Measurements from ENCODE around the gene CHID1.

CHID1 gene

DNA sequence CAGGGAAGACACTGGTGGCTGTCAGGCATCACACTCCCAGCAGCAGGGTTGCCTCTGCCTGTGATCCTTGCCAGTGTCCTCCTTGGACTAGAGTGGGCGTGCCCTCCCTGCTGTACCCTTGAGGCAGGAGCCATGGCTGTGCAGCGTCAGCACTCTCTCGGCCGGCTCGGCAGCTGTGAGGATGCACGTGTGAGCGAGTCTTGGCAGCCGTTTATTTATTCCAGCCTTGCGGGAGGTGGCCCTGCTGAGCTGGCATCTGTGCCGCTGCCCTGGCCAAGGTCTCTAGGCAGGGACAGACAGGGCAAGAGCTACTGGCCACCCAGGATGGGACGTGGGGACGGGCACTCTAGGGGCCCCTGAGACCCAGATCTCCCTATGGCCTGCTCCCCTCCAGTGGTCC is 34.1 kb downstream of the CHID1 start:
- no peaks in the 10 kb centered on the region; the same call in 1 of the 2 replicates for H4K20me1 ChIP-seq (ENCODE audit: control insufficient read depth, insufficient read depth, low read depth, low read length)
- H3K9me2 ChIP-seq (replicated peaks; ENCODE audit: control insufficient read depth, low read length) = no peaks in the 10 kb centered on the region
- H3K27me3 ChIP-seq (ENCODE audit: control insufficient read depth, low read length) = no peaks in the 10 kb centered on the region
- TF ChIP-seq, protein P1, sequence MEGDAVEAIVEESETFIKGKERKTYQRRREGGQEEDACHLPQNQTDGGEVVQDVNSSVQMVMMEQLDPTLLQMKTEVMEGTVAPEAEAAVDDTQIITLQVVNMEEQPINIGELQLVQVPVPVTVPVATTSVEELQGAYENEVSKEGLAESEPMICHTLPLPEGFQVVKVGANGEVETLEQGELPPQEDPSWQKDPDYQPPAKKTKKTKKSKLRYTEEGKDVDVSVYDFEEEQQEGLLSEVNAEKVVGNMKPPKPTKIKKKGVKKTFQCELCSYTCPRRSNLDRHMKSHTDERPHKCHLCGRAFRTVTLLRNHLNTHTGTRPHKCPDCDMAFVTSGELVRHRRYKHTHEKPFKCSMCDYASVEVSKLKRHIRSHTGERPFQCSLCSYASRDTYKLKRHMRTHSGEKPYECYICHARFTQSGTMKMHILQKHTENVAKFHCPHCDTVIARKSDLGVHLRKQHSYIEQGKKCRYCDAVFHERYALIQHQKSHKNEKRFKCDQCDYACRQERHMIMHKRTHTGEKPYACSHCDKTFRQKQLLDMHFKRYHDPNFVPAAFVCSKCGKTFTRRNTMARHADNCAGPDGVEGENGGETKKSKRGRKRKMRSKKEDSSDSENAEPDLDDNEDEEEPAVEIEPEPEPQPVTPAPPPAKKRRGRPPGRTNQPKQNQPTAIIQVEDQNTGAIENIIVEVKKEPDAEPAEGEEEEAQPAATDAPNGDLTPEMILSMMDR (IDR thresholded peaks at IDR 0.05; ENCODE audit: low read depth, low read length, poor library complexity, severe bottlenecking) = no peak
- 0 out of 2 replicates have a peak, but pooled peaks cover 2% of the 10 kb centered on the region for H3F3A ChIP-seq (ENCODE audit: control insufficient read depth, insufficient read depth)
- no peaks in the 10 kb centered on the region for H3K4me1 ChIP-seq (ENCODE audit: control insufficient read depth, low read length)
- H3K79me2 ChIP-seq (ENCODE audit: control insufficient read depth, low read length) = no peaks in the 10 kb centered on the region
- H3K4me3 ChIP-seq (ENCODE audit: low read length) = no peak overlapping the region
- H3K27ac ChIP-seq (ENCODE audit: low read depth, low read length) = no peak overlapping the region
- peaks cover 17% of the 10 kb centered on the region for H3K36me3 ChIP-seq (ENCODE audit: control insufficient read depth, low read length)
- H3K4me2 ChIP-seq (ENCODE audit: low read length) = no peak overlapping the region
- no peaks in the 10 kb centered on the region for H3K9me3 ChIP-seq (ENCODE audit: control insufficient read depth, insufficient read depth, low read length)

DNA sequence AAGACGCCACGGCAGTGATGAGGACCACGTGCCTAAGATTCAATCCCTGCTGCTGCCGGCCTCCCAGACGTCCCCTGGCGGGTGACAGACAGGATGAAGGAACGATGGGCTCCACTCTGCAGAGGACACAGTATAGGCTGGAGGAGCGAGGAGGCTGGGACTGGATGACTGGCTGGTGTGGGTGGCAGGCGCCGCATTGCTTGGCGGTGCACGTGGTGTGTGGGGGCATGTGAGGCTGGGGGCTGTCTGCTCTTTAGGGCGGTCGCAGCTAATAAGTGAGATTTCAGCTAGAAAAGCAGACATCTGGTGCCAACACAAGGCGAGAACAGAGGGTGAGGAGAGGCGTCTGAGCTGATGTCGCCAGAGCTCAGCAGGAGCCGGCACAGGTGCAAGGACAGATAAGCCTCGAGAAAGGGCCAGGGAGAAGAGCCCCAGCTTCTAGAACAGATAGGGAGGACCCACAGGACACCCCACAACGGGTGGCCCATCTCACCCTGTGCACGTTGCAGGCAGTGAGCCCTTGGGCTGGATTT is 34.8 kb downstream of the CHID1 start:
- Histone ChIP-seq H3K27me3 (ENCODE audit: control insufficient read depth, low read length) (no peaks in the 10 kb centered on the region), H3K27ac (ENCODE audit: low read depth, low read length) (no peak overlapping the region), H3K36me3 (ENCODE audit: control insufficient read depth, low read length) (peaks cover 16% of the 10 kb centered on the region), H3K4me2 (ENCODE audit: low read length) (no peak overlapping the region), H3K9me3 (ENCODE audit: control insufficient read depth, insufficient read depth, low read length) (no peaks in the 10 kb centered on the region), H4K20me1 (ENCODE audit: control insufficient read depth, insufficient read depth, low read depth, low read length) (no peaks in the 10 kb centered on the region; the same call in 1 of the 2 replicates), H3K4me1 (ENCODE audit: control insufficient read depth, low read length) (no peaks in the 10 kb centered on the region), H3F3A (ENCODE audit: control insufficient read depth, insufficient read depth) (0 out of 2 replicates have a peak, but pooled peaks cover 2% of the 10 kb centered on the region), H3K79me2 (ENCODE audit: control insufficient read depth, low read length) (no peaks in the 10 kb centered on the region), H3K4me3 (ENCODE audit: low read length) (no peak overlapping the region), H3K9me2 (replicated peaks; ENCODE audit: control insufficient read depth, low read length) (no peaks in the 10 kb centered on the region)
- TF ChIP-seq, protein P1 (IDR thresholded peaks at IDR 0.05; ENCODE audit: low read depth, low read length, poor library complexity, severe bottlenecking) = no peak
- TF ChIP-seq EZH2phosphoT487 (IDR thresholded peaks at IDR 0.05; ENCODE audit: borderline replicate concordance, low read length) = no peak

DNA sequence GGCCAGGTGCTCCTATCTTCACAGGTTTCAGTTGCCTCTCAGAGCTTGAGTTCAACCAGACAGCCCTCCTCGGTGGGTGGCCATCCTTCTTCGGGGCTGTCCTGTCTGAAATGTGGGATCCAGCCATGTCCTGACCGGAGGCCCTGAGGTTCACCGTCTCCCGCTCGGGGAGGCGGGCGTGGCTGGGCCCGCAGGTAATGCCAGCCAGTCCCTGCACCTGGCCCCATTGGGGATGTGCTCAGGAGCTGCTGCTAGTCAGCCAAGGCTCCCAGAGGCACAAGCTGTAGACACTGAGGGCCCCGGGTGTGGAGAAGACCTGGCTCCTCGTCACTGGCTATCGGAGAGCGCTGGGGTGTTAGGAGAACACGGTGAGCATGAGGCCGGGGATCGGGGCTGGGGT is 35.4 kb downstream of the CHID1 start:
- Histone ChIP-seq H4K20me1 (ENCODE audit: control insufficient read depth, insufficient read depth, low read depth, low read length) (no peaks in the 10 kb centered on the region; the same call in 1 of the 2 replicates), H3K4me2 (ENCODE audit: low read length) (no peak overlapping the region), H3K79me2 (ENCODE audit: control insufficient read depth, low read length) (no peaks in the 10 kb centered on the region), H3K36me3 (ENCODE audit: control insufficient read depth, low read length) (peaks cover 10% of the 10 kb centered on the region), H3K27ac (ENCODE audit: low read depth, low read length) (no peak overlapping the region), H3K4me3 (ENCODE audit: low read length) (no peak overlapping the region), H3K9me2 (replicated peaks; ENCODE audit: control insufficient read depth, low read length) (no peaks in the 10 kb centered on the region), H3K4me1 (ENCODE audit: control insufficient read depth, low read length) (no peaks in the 10 kb centered on the region), H3K9me3 (ENCODE audit: control insufficient read depth, insufficient read depth, low read length) (no peaks in the 10 kb centered on the region), H3K27me3 (ENCODE audit: control insufficient read depth, low read length) (no peaks in the 10 kb centered on the region), H3F3A (ENCODE audit: control insufficient read depth, insufficient read depth) (0 out of 2 replicates have a peak, but pooled peaks cover 2% of the 10 kb centered on the region)
- TF ChIP-seq, protein P1 (IDR thresholded peaks at IDR 0.05; ENCODE audit: low read depth, low read length, poor library complexity, severe bottlenecking) = no peak
- TF ChIP-seq EZH2phosphoT487 (IDR thresholded peaks at IDR 0.05; ENCODE audit: borderline replicate concordance, low read length) = no peak
